Trophoblast cell (in vitro differentiated cells and primary cell): ENCODE data around the gene SH3BGRL2.

Source experiments
- DNase-seq, 2 donors: peaks; one replicate each; pipeline ENCODE4 v3.0.0-alpha.2; 2016
- H2AFZ ChIP-seq: 2 replicates; pipeline ENCODE4 v1.6.1; 2013; ENCODE audit warnings: low read length, moderate library complexity, mild to moderate bottlenecking; ENCODE audit not compliant: insufficient read depth, poor library complexity
- H2AK5ac ChIP-seq: 2 replicates; pipeline ENCODE4 v1.6.1; 2013; ENCODE audit warnings: mild to moderate bottlenecking, low read length
- H2BK120ac ChIP-seq: 2 replicates; pipeline ENCODE4 v1.6.1; 2013; ENCODE audit warnings: low read length, mild to moderate bottlenecking, moderate library complexity; ENCODE audit not compliant: insufficient read depth, poor library complexity
- H2BK12ac ChIP-seq: 2 replicates; pipeline ENCODE4 v1.6.1; 2013; ENCODE audit warnings: mild to moderate bottlenecking, low read length, moderate library complexity
- H2BK5ac ChIP-seq: 2 replicates; pipeline ENCODE4 v1.6.1; 2013; ENCODE audit warnings: low read length, low read depth, moderate library complexity, mild to moderate bottlenecking; ENCODE audit not compliant: poor library complexity
- H3K14ac ChIP-seq: 2 replicates; pipeline ENCODE4 v1.6.1; 2013; ENCODE audit warnings: mild to moderate bottlenecking, low read length
- H3K18ac ChIP-seq: 2 replicates; pipeline ENCODE4 v1.6.1; 2013; ENCODE audit warnings: mild to moderate bottlenecking, low read length
- H3K23ac ChIP-seq: 2 replicates; pipeline ENCODE4 v1.6.1; 2013; ENCODE audit warnings: low read length
- H3K27ac ChIP-seq: 2 replicates; pipeline ENCODE4 v1.5.1; 2013; ENCODE audit warnings: low read depth, mild to moderate bottlenecking, inconsistent platforms, low read length, moderate library complexity
- H3K27me3 ChIP-seq: 2 replicates; pipeline ENCODE4 v1.6.1; 2013; ENCODE audit warnings: inconsistent platforms, mild to moderate bottlenecking, low read length, moderate library complexity; ENCODE audit not compliant: insufficient read depth
- H3K36me3 ChIP-seq, 2 experiments: 1 replicate in 1 of 2; 2 replicates in 1 of 2; pipeline ENCODE4 v1.6.1; 2013; ENCODE audit warnings: low read length in 2 of 2, mild to moderate bottlenecking in 2 of 2, moderate library complexity in 1 of 2; ENCODE audit not compliant: insufficient read depth in 2 of 2, control insufficient read depth in 1 of 2
- H3K4ac ChIP-seq: 2 replicates; pipeline ENCODE4 v1.6.1; 2013; ENCODE audit warnings: low read depth, mild to moderate bottlenecking, low read length, moderate library complexity
- H3K4me1 ChIP-seq, 2 experiments: 1 replicate in 1 of 2; 2 replicates in 1 of 2; pipeline ENCODE4 v1.6.1; 2013; ENCODE audit warnings: low read length in 2 of 2, mild to moderate bottlenecking in 2 of 2, moderate library complexity in 1 of 2; ENCODE audit not compliant: insufficient read depth in 2 of 2, control insufficient read depth in 1 of 2
- H3K4me2 ChIP-seq: 2 replicates; pipeline ENCODE4 v1.6.1; 2013; ENCODE audit warnings: inconsistent platforms, mild to moderate bottlenecking, low read length, moderate library complexity
- H3K4me3 ChIP-seq: 2 replicates; pipeline ENCODE4 v1.5.1; 2013; ENCODE audit warnings: mild to moderate bottlenecking, low read depth, low read length, inconsistent platforms
- H3K79me1 ChIP-seq: one replicate; pipeline ENCODE4 v1.6.1; 2013; ENCODE audit warnings: low read length
- H3K79me2 ChIP-seq: 2 replicates; pipeline ENCODE4 v1.6.1; 2013; ENCODE audit warnings: low read length, mild to moderate bottlenecking; ENCODE audit not compliant: control insufficient read depth, insufficient read depth, poor library complexity
- H3K9ac ChIP-seq: 2 replicates; pipeline ENCODE4 v1.6.1; 2013; ENCODE audit warnings: mild to moderate bottlenecking, low read length
- H3K9me3 ChIP-seq: 2 replicates; pipeline ENCODE4 v1.6.1; 2013; ENCODE audit warnings: low read depth, mild to moderate bottlenecking, control low read depth, inconsistent platforms, low read length; ENCODE audit not compliant: insufficient read depth
- H4K12ac ChIP-seq: 2 replicates; pipeline ENCODE4 v1.6.1; 2013; ENCODE audit warnings: low read depth, mild to moderate bottlenecking, low read length, moderate library complexity
- H4K8ac ChIP-seq: 2 replicates; pipeline ENCODE4 v1.6.1; 2013; ENCODE audit warnings: low read depth, mild to moderate bottlenecking, low read length, moderate library complexity
- H4K91ac ChIP-seq: one replicate; pipeline ENCODE4 v1.6.1; 2013; ENCODE audit warnings: low read depth, mild to moderate bottlenecking, low read length, moderate library complexity
- WGBS: extraction: QIAGEN DNeasy Blood & Tissue Kit; methylation state at CpG from one replicate; pipeline ENCODE4 v1.1.7; 2013; ENCODE audit warnings: missing lambda C conversion rate; ENCODE audit not compliant: insufficient read length, insufficient coverage; ENCODE audit errors: extremely low coverage; 5-methylcytosine and 5-hydroxymethylcytosine counted together

Gene SH3BGRL2

DNA sequence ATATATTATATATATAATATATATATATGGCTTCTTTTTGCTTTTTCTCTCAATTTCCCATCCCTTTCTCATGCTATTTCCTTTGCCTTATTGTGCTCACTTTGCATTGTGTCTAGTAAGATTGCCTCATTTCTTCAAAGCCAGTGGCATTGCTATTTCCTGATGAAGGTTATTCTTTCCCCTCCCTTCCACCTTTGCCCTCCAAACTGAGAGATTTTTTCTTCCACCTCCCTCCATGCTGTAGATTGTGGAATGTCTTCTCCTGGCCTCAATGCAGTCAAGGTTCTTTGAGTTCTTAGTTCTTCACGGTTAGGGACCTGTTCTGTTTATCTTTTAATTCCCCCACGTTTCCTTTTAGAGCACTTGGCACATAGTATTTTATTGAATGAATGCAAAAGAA, 17.2 kb downstream of the SH3BGRL2 start:
- H3K9ac ChIP-seq, result no peak overlapping the region
- no peaks in the 10 kb centered on the region for H3K79me1 ChIP-seq
- no peak for DNase-seq
- H3K4me1 ChIP-seq, result peaks cover 2 to 7% of the 10 kb centered on the region in 2 experiments
- H2BK5ac ChIP-seq, result no peak overlapping the region
- H2BK12ac ChIP-seq, result no peak overlapping the region
- no peak overlapping the region for H3K23ac ChIP-seq
- H2AFZ ChIP-seq, result no peak overlapping the region
- H3K18ac ChIP-seq, result no peak overlapping the region
- no peaks in the 10 kb centered on the region for H3K27me3 ChIP-seq
- H3K9me3 ChIP-seq, result no peaks in the 10 kb centered on the region
- H4K8ac ChIP-seq, result no peak overlapping the region
- no peak overlapping the region for H3K14ac ChIP-seq
- H4K12ac ChIP-seq, result no peak overlapping the region
- no peak overlapping the region for H2BK120ac ChIP-seq
- H3K79me2 ChIP-seq, result peaks cover 1% of the 10 kb centered on the region
- H4K91ac ChIP-seq, result no peak overlapping the region
- H3K4me3 ChIP-seq, result no peak overlapping the region
- H3K36me3 ChIP-seq, result no peaks in the 10 kb centered on the region
- H3K4ac ChIP-seq, result no peak overlapping the region
- no CpG with 5 or more reads among the region's 2 CpGs for WGBS
- H3K27ac ChIP-seq, result no peak overlapping the region
- no peak overlapping the region for H2AK5ac ChIP-seq
- no peak overlapping the region for H3K4me2 ChIP-seq

DNA sequence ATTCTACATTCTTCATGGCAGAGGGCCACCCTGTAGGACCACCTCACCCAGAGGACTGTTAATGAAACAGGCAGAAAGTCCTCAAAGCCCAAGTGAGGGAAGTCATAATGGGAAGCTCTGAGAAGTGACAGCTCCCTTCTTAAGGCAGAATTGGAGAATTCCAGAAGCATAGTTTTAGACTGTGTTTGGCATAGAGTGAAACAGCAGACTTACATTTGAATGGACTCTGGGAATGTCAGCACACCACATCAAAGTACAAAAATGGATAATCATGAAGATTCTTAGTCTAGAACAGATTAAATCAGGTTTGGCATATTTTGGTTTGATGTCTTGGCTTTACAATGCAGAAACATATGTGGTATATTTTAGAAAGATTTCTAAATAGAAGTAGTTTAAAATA, 17.9 kb downstream of the SH3BGRL2 start:
- no peak overlapping the region for H3K4me2 ChIP-seq
- H3K4ac ChIP-seq, result no peak overlapping the region
- no peak overlapping the region for H2BK120ac ChIP-seq
- H3K79me2 ChIP-seq, result peaks cover 1% of the 10 kb centered on the region
- no peak overlapping the region for H3K9ac ChIP-seq
- H3K79me1 ChIP-seq, result no peaks in the 10 kb centered on the region
- no peak overlapping the region for H4K12ac ChIP-seq
- DNase-seq, result no peak
- H3K23ac ChIP-seq, result no peak overlapping the region
- H4K91ac ChIP-seq, result no peak overlapping the region
- H3K18ac ChIP-seq, result no peak overlapping the region
- no peak overlapping the region for H2AFZ ChIP-seq
- no peak overlapping the region for H2BK12ac ChIP-seq
- H3K27me3 ChIP-seq, result no peaks in the 10 kb centered on the region
- no peaks in the 10 kb centered on the region for H3K36me3 ChIP-seq
- no peak overlapping the region for H3K27ac ChIP-seq
- no peak overlapping the region for H4K8ac ChIP-seq
- H3K14ac ChIP-seq, result no peak overlapping the region
- H3K9me3 ChIP-seq, result no peaks in the 10 kb centered on the region
- no peak overlapping the region for H3K4me3 ChIP-seq
- peaks cover 2 to 7% of the 10 kb centered on the region in 2 experiments for H3K4me1 ChIP-seq
- no peak overlapping the region for H2AK5ac ChIP-seq
- H2BK5ac ChIP-seq, result no peak overlapping the region

DNA sequence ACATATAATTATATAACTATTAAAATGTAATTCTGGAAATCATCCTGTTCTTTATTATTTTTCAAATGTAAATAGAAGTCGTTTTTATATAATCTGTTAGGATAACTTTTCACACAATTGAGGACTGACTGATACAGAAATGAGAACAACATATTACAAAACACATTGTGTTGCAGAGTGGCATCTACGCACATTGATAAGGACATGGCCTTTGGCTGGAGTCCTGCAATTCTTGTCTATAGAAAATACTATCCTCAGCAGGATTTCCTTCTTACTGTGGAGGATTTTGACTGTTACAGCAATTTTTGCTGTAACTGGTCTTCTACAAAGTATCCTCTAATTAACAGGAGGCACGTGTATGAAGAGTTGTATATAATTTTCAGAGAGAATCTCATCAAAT, 19.8 kb downstream of the SH3BGRL2 start:
- DNase-seq, result no peak
- WGBS, result no CpG with 5 or more reads among the region's 3 CpGs
- Histone ChIP-seq H3K4me2 (no peak overlapping the region), H3K4me1 (peaks cover 2 to 7% of the 10 kb centered on the region in 2 experiments), H3K4ac (no peak overlapping the region), H3K4me3 (no peak overlapping the region), H2AK5ac (no peak overlapping the region), H3K27ac (no peak overlapping the region), H4K12ac (no peak overlapping the region), H2AFZ (no peak overlapping the region), H2BK120ac (no peak overlapping the region), H3K36me3 (no peaks in the 10 kb centered on the region), H2BK5ac (no peak overlapping the region), H3K14ac (no peak overlapping the region), H4K91ac (no peak overlapping the region), H3K79me1 (no peaks in the 10 kb centered on the region), H3K9me3 (no peaks in the 10 kb centered on the region), H3K27me3 (no peaks in the 10 kb centered on the region), H3K18ac (no peak overlapping the region), H3K9ac (no peak overlapping the region), H4K8ac (no peak overlapping the region), H2BK12ac (no peak overlapping the region), H3K79me2 (peaks cover 1% of the 10 kb centered on the region), H3K23ac (no peak overlapping the region)

DNA sequence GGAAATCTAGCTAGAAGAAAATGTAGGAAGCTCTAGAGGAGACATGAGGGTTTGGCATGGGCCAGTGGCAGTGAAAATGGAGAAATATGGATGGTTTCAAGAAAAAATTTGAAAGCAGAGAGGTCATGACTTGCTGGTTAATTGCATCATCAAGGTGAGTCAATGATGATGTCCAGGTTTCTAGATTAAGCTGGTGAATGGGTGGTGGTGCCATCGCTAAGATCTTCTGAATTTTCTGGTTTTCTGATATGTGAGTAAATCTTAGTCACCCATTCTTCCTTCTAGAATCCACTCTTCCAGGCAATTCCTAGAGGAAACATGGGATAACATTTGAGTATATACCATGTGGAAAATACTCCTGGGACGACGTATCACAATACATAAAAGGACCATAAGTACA, 25.0 kb downstream of the SH3BGRL2 start:
- H3K23ac ChIP-seq, result no peak overlapping the region
- H3K4me3 ChIP-seq, result no peak overlapping the region
- no peak overlapping the region for H3K27ac ChIP-seq
- peak; percentile 10 to 48 for DNase-seq
- peaks cover 1% of the 10 kb centered on the region for H3K79me2 ChIP-seq
- H3K14ac ChIP-seq, result no peak overlapping the region
- no peak overlapping the region for H2BK12ac ChIP-seq
- no peaks in the 10 kb centered on the region for H3K36me3 ChIP-seq
- H3K4ac ChIP-seq, result no peak overlapping the region
- no peak overlapping the region for H4K12ac ChIP-seq
- H3K18ac ChIP-seq, result no peak overlapping the region
- no peaks in the 10 kb centered on the region for H3K4me1 ChIP-seq
- no peak overlapping the region for H2AK5ac ChIP-seq
- no peak overlapping the region for H3K9ac ChIP-seq
- no peaks in the 10 kb centered on the region for H3K79me1 ChIP-seq
- H3K9me3 ChIP-seq, result no peaks in the 10 kb centered on the region
- no peak overlapping the region for H2BK5ac ChIP-seq
- no peak overlapping the region for H2BK120ac ChIP-seq
- no peaks in the 10 kb centered on the region for H3K27me3 ChIP-seq
- H2AFZ ChIP-seq, result no peak overlapping the region
- no peak overlapping the region for H4K91ac ChIP-seq
- WGBS, result no CpG with 5 or more reads among the region's 3 CpGs
- no peak overlapping the region for H4K8ac ChIP-seq
- no peak overlapping the region for H3K4me2 ChIP-seq
